ENCODE data around the gene KRT75. TPM values are rescaled to one million over a fixed set of nuclear protein-coding genes. Genes with fewer than 3 reads are reported as not detected.

KRT75 gene
- total RNA-seq, 1 experiment from 2014 or later: not detected

- POLR2A ChIA-PET (ENCODE audit: unreplicated experiment): no interaction called here
- Histone ChIP-seq H4K20me1 (ENCODE audit: insufficient read depth) (no peaks in the 10 kb centered on the region), H3K9me2 (ENCODE audit: insufficient read depth) (no peaks in the 10 kb centered on the region), H3K79me2 (ENCODE audit: low read depth) (no peaks in the 10 kb centered on the region), H3K27me3 (ENCODE audit: insufficient read depth, low read depth) (no peaks in the 10 kb centered on the region), H3K9me3 (ENCODE audit: insufficient read depth, low read depth) (no peaks in the 10 kb centered on the region), H3K4me3 (no peak overlapping the region), H3K4me2 (no peak overlapping the region), H3F3A (ENCODE audit: insufficient read depth, low read depth) (no peaks in the 10 kb centered on the region), H2AFZ (no peak overlapping the region), H3K4me1 (replicated peaks; ENCODE audit: insufficient read depth) (no peaks in the 10 kb centered on the region), H3K27ac (no peak overlapping the region), H3K36me3 (ENCODE audit: low read depth) (no peaks in the 10 kb centered on the region)
- CTCF ChIA-PET: interaction anchor here (0.7 kb wide), 1 partner anchor 281 kb away, joined by 3 read pairs; no protein-coding TSS in a partner anchor
- intact Hi-C loops (cut with micrococcal nuclease; ENCODE audit: unreplicated experiment): no loop called here
- no TSS peak for BruUV-seq (replicated peaks)
- TF ChIP-seq EZH2 (IDR thresholded peaks at IDR 0.05; ENCODE audit: low read depth) (no peak), CTCF (conservative IDR thresholded peaks at IDR 0.05) (no peak)
- DNase-seq: no peak
These were observed 26.3 kb downstream of the KRT75 start for GRCh38 chr12:52407918-52408317.

- H3K9me2 ChIP-seq (ENCODE audit: insufficient read depth): no peaks in the 10 kb centered on the region
These were observed 28.2 kb downstream of the KRT75 start, which contains the start of gene KRT82 for GRCh38 chr12:52405922-52406385. TSS of gene KRT82 (minus strand) at chr12:52406335. CDS start at chr12:52406277, 58 bp downstream.

DNA sequence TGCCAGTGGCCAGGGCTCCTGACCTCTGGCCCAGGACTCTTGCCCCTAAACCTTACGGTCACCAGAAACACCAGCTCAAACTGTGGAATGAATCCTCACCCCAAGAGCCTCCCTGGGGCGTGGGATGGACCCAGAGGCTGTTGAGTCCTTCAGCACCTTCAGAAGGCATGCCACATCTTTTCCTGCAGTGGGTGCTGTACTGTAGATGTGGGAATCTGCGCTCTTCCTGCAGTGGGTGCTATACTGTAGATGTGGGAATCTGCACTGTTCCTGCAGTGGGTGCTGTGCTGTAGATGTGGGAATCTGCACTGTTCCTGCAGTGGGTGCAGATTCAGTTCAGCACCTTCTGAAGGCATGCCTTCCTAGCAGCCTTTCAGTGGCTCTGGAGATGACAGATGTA is 29.2 kb downstream of the KRT75 start:
- no peaks in the 10 kb centered on the region for H3K27me3 ChIP-seq (ENCODE audit: insufficient read depth, low read depth)
- intact Hi-C loops (cut with micrococcal nuclease; ENCODE audit: unreplicated experiment): no loop called here
- BruUV-seq (replicated peaks): no TSS peak
- H3K36me3 ChIP-seq (ENCODE audit: low read depth): no peaks in the 10 kb centered on the region
- TF ChIP-seq EZH2 (IDR thresholded peaks at IDR 0.05; ENCODE audit: low read depth) (no peak), CTCF (conservative IDR thresholded peaks at IDR 0.05) (no peak)
- H3K79me2 ChIP-seq (ENCODE audit: low read depth): no peaks in the 10 kb centered on the region
- no peaks in the 10 kb centered on the region for H3K9me2 ChIP-seq (ENCODE audit: insufficient read depth)
- no peak overlapping the region for H3K4me2 ChIP-seq
- no peaks in the 10 kb centered on the region for H3K4me1 ChIP-seq (replicated peaks; ENCODE audit: insufficient read depth)
- no peak overlapping the region for H3K4me3 ChIP-seq
- DNase-seq: no peak
- H2AFZ ChIP-seq: no peak overlapping the region
- POLR2A ChIA-PET (ENCODE audit: unreplicated experiment): no interaction called here
- no peaks in the 10 kb centered on the region for H3K9me3 ChIP-seq (ENCODE audit: insufficient read depth, low read depth)
- no peaks in the 10 kb centered on the region for H4K20me1 ChIP-seq (ENCODE audit: insufficient read depth)
- no peaks in the 10 kb centered on the region for H3F3A ChIP-seq (ENCODE audit: insufficient read depth, low read depth)
- H3K27ac ChIP-seq: no peak overlapping the region
- CTCF ChIA-PET: no interaction called here

More at GRCh38 chr12:52405922-52406385, 28.2 kb downstream of the KRT75 start, which contains the start of gene KRT82:
- no peak for DNase-seq
- TF ChIP-seq EZH2 (IDR thresholded peaks at IDR 0.05; ENCODE audit: low read depth): no peak
- TF ChIP-seq CTCF (conservative IDR thresholded peaks at IDR 0.05): no peak
- Histone ChIP-seq H3K9me3 (ENCODE audit: insufficient read depth, low read depth) (no peaks in the 10 kb centered on the region), H3K27me3 (ENCODE audit: insufficient read depth, low read depth) (no peaks in the 10 kb centered on the region), H3F3A (ENCODE audit: insufficient read depth, low read depth) (no peaks in the 10 kb centered on the region), H3K4me1 (replicated peaks; ENCODE audit: insufficient read depth) (no peaks in the 10 kb centered on the region), H3K79me2 (ENCODE audit: low read depth) (no peaks in the 10 kb centered on the region), H4K20me1 (ENCODE audit: insufficient read depth) (no peaks in the 10 kb centered on the region), H3K27ac (no peak within 1 kb of the TSS), H3K4me3 (no peak within 1 kb of the TSS), H2AFZ (no peak within 1 kb of the TSS), H3K36me3 (ENCODE audit: low read depth) (no peaks in the 10 kb centered on the region), H3K4me2 (no peak within 1 kb of the TSS)
- BruUV-seq (replicated peaks): no TSS peak
- CTCF ChIA-PET: interaction anchor here (0.6 kb wide), 1 partner anchor 17 kb away, joined by 4 read pairs; no protein-coding TSS in a partner anchor
- intact Hi-C loops (cut with micrococcal nuclease; ENCODE audit: unreplicated experiment): no loop called here
- POLR2A ChIA-PET (ENCODE audit: unreplicated experiment): no interaction called here

All from PC-9 (cell line).